H1 (cell line): ENCODE measurements around the gene ABHD12. TPM values are rescaled to one million over a fixed set of nuclear protein-coding genes. Genes with fewer than 3 reads are reported as not detected.

ENCODE experiments used
- CTCF ChIP-seq, 3 experiments: IDR thresholded peaks; 1 replicate in 2 of 3; 2 replicates in 1 of 3; pipeline versions ENCODE4 v1.5.1 to v1.6.1; 2011; ENCODE audit warnings: low read length in 3 of 3, mild to moderate bottlenecking in 3 of 3, inconsistent platforms in 2 of 3, low read depth in 1 of 3, moderate library complexity in 1 of 3; ENCODE audit not compliant: insufficient read depth in 1 of 3; ENCODE audit errors: control extremely low read depth in 1 of 3
- GTF2F1 ChIP-seq: IDR thresholded peaks from 2 replicates; pipeline ENCODE4 v1.6.1; 2012; ENCODE audit warnings: low read depth, low read length, improper control_type of control experiment, borderline replicate concordance
- polyA plus RNA-seq, 7 experiments: library from polyadenylated mRNA; depleted of rRNA in 3 of 7; stranded (reverse) in 5 of 7; unstranded in 2 of 7; fragments of >200 nt in 5 of 7; fragments of 200-250 nt in 2 of 7; gene quantifications; 1 replicate in 5 of 7; 2 replicates in 1 of 7; 4 replicates in 1 of 7; pipeline versions ENCODE4 v1.2.1 to v1.2.3, GENCODE V29; 2011 to 2013; ENCODE audit warnings: missing spikeins in 2 of 7, mixed read lengths in 2 of 7
- total RNA-seq: library from RNA; stranded (reverse); fragmentation: NEBNext Ultra II Directional; extraction: Animal tissue kit (Norgen Biotek cat#: 25700); gene quantifications from 2 replicates; pipeline ENCODE4 v1.2.1, GENCODE V29; 2021

The ABHD12 gene
- total and polyA plus RNA-seq, 2 of the 8 experiments (the other 6 are each of a cell fraction or from before 2014, with no cell fraction given): 31.3 to 59.5 TPM

DNA sequence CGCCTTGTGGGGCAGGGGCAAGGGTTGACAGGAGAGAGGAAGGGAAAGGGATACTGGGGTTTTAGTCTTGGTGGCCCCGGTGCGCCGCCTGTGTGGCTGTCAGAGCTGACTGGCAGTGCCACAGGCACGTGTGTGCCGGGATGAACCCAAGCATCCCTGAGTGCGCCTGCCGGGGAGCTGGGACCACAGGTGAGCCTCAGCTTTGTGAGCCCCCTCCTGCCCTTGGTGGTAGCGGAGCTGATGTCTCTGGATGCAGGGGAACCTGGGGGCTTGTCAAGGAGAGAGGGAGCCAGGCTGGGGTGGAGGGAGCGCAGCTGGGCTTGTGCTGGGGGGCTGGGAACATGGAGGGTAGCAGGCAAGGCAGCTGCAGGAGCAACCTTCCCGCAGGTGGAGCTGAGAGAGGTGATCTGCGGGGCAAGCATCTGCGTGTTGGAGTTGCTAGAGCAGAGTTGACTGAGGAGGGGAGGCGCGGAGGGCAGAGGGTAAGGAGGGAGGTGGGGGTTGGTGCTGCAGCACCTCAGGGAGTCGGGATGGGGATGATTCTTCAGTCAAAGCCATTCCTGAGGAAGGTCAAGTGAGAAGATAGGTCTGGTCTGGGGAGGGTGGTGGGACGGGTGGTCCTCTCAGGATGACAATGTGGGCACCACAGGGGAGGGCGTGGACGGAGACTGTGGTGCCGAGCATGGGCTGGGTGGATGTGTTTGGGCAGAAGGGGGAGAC lies 114.7 kb downstream of the ABHD12 start (continued):
- no peak for TF ChIP-seq CTCF (IDR thresholded peaks at IDR 0.05; ENCODE audit: control extremely low read depth in 1 of 3, insufficient read depth in 1 of 3, low read depth in 1 of 3, low read length in 3 of 3)
- no peak for TF ChIP-seq GTF2F1
